Fibroblast of villous mesenchyme (primary cell): ENCODE results near the gene S100A3. TPM values are rescaled to one million over a fixed set of nuclear protein-coding genes. Genes with fewer than 3 reads are reported as not detected.
"Not testable (repeated sequence)": the region's sequence is repeated elsewhere in the genome, so short reads cannot be mapped to it uniquely, and the experiment has no call there.

Source experiments
- DNase-seq: peaks from one replicate; pipeline ENCODE4 v3.0.0-alpha.2; 2010; ENCODE audit warnings: low read depth
- H3K4me3 ChIP-seq: 2 replicates; pipeline ENCODE4 v1.5.1; 2011; ENCODE audit warnings: low read depth, mild to moderate bottlenecking, low read length
- total RNA-seq: library from RNA; depleted of rRNA; stranded (reverse); fragments of >200 nt; gene quantifications from 2 replicates; pipeline ENCODE4 v1.2.3, GENCODE V29; 2012
- TF ChIP-seq, protein P1 (sequence below): IDR thresholded peaks from 2 replicates; pipeline ENCODE4 v1.5.1; 2012; ENCODE audit warnings: low read depth, mild to moderate bottlenecking, low read length; ENCODE audit not compliant: insufficient read depth

The S100A3 gene
- total RNA-seq, 1 donor: 20.3 TPM

DNA sequence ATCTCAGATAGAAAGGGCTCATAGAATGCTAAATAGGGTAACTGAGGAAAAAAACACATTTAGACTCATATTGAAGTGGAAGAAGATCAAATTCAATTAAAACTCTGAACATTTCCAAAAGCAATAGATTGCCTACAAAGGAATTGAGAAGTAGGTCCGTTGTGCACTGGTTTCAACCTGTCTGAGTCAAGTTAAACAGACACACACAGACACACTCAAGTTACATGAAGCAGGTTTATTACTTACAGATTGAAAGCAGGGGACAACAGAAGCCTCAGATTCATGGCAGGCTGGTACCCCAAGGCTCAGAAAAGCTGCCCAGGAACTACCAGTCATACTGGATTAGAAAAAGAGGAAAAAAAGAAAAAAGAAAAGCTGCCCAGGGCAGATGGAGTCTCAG, 37.3 kb upstream of the S100A3 start:
- no peak overlapping the region for H3K4me3 ChIP-seq
- TF ChIP-seq, protein P1, sequence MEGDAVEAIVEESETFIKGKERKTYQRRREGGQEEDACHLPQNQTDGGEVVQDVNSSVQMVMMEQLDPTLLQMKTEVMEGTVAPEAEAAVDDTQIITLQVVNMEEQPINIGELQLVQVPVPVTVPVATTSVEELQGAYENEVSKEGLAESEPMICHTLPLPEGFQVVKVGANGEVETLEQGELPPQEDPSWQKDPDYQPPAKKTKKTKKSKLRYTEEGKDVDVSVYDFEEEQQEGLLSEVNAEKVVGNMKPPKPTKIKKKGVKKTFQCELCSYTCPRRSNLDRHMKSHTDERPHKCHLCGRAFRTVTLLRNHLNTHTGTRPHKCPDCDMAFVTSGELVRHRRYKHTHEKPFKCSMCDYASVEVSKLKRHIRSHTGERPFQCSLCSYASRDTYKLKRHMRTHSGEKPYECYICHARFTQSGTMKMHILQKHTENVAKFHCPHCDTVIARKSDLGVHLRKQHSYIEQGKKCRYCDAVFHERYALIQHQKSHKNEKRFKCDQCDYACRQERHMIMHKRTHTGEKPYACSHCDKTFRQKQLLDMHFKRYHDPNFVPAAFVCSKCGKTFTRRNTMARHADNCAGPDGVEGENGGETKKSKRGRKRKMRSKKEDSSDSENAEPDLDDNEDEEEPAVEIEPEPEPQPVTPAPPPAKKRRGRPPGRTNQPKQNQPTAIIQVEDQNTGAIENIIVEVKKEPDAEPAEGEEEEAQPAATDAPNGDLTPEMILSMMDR: no peak
- no peak for DNase-seq

DNA sequence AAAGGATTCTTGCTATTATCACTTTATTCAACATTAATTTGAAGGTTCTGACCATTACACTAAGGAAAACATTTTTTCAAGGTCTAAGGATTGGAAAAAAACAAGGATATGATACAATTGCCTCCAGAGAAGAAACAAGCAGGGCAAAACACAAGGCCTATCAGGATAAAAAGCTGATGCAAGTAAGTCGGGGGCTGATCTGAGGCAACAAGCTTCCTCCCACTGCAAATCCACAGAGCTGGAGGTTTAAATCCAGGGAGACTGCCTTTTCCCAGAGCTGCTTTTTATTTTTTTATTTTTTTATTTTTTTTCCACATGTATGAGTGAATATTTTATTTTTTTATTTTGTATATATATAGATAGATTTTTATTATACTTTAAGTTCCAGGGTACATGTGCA, 35.9 kb upstream of the S100A3 start:
- H3K4me3 ChIP-seq: no peak overlapping the region
- TF ChIP-seq, protein P1: no peak

DNA sequence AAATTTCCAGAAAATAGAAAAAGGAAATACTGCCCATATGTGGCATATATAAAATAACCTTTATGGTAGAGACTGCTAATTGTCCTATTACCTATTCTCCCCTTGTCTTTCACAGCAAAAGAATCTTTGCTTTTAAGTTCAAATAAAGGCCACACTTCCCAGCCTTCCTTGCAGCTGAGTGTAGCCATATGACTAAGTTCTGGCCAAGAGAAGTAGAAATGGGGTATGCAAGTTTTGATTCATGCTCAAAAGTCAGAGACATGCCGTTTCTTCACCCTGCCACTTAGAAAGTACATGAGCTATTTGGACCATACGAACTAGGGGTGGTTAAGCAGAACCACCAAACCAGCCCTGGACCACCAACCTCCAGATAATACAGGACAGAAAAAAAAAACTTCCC, 34.9 kb upstream of the S100A3 start:
- no peak for DNase-seq
- TF ChIP-seq, protein P1: no peak
- H3K4me3 ChIP-seq: no peak overlapping the region

More for the DNA sequence above, 35.9 kb upstream of the S100A3 start:
- DNase-seq: no peak

DNA sequence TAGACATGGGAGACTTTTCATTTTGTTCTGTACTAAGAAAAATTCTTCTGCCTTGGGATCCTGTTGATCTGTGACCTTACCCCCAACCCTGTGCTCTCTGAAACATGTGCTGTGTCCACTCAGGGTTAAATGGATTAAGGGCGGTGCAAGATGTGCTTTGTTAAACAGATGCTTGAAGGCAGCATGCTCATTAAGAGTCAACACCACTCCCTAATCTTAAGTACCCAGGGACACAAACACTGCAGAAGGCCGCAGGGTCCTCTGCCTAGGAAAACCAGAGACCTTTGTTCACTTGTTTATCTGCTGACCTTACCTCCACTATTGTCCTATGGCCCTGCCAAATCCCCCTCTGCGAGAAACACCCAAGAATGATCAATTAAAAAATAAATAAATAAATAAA, 34.5 kb upstream of the S100A3 start:
- not testable (repeated sequence) for DNase-seq, H3K4me3 ChIP-seq

DNA sequence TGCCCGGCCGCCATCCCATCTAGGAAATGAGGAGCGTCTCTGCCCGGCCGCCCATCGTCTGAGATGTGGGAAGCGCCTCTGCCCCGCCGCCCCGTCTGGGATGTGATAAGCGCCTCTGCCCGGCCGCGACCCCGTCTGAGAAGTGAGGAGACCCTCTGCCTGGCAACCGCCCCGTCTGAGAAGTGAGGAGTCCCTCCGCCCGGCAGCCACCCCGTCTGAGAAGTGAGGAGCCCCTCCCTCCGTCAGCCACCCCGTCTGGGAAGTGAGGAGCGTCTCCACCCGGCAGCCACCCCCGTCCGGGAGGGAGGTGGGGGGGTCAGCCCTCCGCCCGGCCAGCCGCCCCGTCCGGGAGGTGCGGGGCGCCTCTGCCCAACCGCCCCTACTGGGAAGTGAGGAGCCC, 33.8 kb upstream of the S100A3 start:
- not testable (repeated sequence) for H3K4me3 ChIP-seq, DNase-seq

DNA sequence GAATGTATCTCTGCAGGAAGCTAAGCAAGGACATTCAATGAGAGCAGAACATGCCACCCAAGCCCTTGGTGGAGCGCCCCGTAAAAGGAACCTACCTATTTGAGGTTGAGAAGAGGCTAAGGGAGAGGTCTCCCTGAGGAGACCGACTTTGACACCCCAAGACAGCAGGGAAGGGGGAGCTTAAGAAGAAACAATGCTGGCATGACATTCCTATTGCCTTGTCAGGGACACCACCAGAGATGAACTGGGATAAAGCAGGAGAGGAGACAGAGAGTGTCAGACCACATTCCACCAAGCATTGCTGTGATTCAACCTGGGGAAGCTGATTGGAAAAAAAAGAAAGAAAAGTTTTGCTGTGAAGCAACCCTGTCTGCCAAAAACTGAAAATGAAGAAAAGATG, 29.9 kb upstream of the S100A3 start:
- DNase-seq: no peak

DNA sequence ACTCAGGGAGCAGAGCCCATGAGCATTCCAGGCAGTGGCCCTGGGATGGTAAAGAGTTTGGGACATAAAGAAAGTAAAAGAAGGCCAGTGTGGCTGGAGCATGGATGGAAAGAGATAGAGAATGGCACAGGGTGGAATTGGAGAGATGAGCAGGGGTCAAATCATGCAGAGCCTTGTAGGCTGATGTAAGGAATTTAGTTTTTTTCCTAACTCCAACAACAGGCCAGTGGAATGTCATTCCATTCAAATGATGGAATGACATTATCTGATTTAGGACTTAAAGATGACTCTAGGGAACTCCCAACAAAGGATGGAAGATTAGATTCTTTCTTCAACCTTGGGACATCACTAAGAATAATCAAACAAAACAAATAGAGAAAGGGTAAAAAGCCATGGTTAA, 29.4 kb upstream of the S100A3 start:
- H3K4me3 ChIP-seq: no peak overlapping the region
- no peak for DNase-seq
- TF ChIP-seq, protein P1: no peak

More for the DNA sequence above, 29.9 kb upstream of the S100A3 start:
- TF ChIP-seq, protein P1: no peak
- no peak overlapping the region for H3K4me3 ChIP-seq

DNA sequence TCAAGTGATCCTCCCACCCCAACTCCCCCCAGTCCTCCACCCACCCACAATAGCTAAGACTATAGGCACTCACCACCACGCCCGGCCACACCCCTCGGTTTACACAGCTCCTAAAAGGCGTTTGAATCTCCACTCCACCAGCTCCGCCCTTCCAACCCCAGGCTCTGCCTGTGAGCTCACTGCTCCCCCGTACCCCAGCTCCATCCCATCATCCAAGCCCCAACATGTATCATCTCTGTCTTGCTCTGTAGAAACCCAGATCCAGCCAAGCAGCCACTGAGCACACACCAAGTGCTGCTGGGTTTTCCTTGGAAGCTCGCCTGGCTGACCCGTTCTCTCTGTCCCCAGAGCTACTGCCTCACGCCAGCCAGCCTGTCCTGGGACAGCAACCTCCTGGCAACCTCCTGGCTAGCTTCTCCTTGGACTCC, 28.6 kb upstream of the S100A3 start:
- no peak overlapping the region for H3K4me3 ChIP-seq
- TF ChIP-seq, protein P1: no peak
- no peak for DNase-seq
